Activated T-cell treated with anti-CD3 and anti-CD28 coated beads for 48 hours (primary cell): Measurements from ENCODE around the gene CCDC122.

Source experiments
- DNase-seq: peaks from one replicate; pipeline ENCODE4 v3.0.0-alpha.2; 2020; ENCODE audit warnings: low read depth

The CCDC122 gene

DNA sequence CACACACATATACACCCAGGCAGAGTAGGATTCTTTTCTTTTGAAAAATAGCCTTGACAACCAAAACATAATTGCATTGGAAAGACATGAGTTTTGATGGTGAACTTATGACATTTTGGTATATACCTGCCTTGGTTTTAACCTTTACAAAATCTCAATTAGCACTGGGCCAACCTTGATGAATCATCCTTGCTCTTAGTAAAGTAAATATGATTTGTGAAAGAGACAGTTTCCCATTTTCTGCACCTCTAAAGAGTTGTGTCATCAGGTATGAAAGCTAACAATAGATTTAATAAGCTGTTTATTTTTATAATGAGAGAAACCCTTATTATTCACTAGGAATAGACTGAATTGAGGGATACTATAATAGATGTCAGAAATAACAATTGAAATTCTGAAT, 77.0 kb downstream of the CCDC122 start:
- DNase-seq = no peak

DNA sequence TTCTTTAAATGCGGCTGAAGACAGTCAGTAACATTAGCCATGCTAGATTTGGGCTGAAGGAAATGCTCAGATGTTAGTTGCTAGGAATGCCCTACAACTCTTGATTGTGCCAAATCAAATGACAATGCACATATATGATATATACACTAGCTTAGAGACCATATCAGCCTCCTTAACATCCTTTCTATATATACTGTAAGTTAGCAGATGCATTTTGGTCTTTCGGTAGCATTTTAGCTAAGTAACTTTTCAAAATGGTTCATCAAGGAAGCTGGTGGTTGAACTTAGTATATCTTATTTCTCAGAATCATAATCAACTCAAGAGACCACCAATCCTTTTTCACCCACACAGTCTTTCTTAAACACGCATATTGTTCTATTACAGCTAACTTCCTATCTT, 78.7 kb downstream of the CCDC122 start:
- no peak for DNase-seq

DNA sequence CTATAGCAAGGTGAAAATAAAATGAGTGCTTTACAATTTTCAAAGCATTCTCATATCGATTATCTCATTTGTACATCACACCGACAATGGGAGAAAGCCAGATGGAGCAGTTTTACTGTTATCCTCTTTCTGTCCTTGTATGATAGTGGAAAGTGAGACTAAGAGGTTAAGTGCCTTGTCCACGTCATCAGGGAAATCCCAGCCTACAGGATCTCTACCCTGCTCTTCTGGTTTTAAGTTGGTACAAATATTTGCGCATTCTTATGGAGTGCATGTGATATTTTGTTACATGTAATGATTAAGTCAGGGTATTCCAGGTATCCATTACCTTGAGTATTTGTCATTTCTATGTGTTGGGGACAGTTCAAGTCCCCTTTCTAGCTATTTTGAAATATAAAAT, 80.3 kb downstream of the CCDC122 start:
- DNase-seq = no peak

DNA sequence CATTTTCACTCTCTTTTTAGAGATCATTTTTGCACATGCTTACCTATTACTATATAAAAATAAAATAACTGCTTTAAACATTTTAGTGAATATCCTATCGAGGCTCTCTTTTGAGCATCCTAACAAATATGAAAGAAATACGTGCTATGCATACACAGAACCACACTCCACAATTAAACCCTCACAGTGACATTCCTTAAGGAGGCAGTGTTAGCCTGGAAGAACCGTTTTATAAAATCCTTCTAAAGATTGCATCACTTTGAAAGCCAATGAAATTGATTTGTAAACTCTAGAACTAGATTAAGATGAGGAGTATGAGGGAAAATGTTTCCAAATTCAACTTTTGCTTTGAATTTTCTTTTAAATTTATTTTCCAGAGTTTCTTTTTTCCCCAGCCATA, 81.7 kb downstream of the CCDC122 start:
- no peak for DNase-seq

DNA sequence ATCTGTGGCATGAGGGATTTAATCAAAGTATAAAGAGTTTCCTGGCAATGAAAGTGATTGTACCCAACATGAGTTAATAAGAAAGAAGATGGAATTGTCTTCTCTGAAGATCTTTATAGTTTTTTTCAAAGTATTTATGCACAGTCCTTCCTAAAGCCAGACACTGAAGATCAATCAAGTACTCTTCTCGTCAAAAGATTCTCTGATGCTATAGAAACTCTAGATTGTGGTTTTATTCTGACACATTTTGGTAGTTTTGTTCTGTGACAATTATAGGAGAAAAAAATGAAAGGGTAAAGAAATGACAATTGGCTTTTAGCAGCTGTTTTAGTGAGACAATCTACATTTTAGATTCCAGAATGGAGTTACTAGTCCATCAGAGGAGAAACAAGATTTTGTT, 82.4 kb downstream of the CCDC122 start:
- no peak for DNase-seq

DNA sequence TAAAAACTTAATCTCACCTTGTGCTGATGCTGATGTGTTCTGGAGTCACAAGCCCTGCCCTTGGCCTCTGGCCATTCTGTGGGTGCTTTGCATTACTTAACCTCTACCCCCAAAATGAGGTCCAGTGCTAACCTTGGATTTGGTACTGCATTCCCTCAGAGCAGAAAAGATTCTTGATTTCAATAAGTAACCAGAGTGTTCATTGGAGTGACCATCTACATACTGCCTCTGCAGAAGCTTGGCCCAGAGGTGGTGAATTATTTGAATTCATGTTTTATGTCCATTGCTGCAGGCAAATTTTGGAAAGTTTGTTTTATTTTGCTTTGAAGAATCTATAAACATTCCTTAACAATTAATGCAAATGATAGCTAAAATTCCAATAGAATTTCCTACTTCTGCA, 85.1 kb downstream of the CCDC122 start:
- no peak for DNase-seq

DNA sequence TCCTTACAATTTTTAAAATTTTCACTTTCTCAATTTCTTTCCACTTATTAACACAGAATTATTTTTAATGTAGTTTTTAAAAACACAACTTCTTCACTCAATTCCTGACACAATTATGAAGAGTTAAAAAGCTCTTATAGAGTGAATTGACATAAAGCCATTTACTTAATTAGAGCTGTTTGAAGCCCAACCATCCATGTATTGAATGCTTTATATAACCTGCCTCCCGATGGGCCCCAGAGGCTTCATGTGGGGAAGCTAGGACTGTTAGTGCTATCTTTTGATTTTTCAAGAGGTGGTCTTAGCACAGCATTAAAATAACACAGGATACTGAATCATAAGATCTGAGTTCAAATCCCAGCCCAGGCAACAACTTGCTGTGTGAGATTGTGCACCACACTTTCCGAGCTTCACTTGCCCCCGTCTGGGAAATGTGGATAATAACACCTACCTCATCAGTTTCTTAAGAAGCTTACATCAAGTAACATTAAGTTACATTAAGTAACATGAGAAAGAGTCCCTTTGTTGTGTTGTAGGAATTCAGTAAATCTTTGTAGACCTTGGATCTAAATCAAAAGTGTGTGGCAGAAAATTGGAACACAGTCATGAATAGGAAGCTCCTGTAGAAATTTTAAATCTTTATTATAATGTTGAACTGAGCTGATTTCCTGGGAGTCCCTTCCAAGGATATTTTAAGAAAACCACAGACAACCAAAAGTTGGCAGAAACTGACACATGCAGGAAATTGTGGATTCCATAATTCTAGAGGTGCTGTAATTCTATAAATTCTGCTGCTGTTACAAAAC, 87.3 kb downstream of the CCDC122 start:
- DNase-seq = no peak

DNA sequence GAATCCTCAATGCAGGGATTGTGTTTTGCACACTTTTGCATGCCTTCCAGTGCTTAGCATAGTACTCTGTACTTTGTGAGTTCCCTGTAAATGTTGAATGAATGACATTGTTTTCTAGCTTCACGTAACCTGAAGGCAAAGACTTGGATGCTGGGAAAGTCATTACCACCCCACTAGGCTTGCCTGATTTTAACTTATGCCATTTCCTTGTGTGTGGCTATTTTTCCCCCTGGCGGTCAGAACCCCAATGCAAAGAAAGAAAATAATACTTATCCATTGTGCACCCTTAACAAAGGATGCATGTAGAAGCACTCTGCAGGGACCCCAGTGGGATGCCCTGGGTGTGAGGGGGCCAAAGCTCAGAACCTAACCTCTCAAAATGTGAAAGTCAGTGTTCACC, 91.5 kb downstream of the CCDC122 start:
- no peak for DNase-seq

DNA sequence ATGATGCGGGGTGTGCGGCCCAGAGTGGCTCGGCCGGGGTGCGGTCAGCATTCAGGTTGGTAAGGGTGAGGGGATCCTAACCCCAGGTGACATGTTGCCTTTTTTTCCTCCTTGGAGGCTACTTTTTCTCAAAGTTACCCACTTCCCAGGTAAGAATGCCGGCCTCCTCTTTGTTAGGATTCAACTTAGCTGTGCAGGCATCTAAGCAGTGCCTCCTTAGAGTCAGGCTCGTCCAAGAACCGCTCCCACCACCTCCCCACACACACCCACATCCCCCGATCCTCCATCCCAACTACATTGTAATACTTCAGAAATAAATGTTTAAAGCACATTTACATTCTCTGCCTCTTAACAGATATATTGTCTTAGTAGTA, 92.0 kb downstream of the CCDC122 start:
- DNase-seq = no peak

DNA sequence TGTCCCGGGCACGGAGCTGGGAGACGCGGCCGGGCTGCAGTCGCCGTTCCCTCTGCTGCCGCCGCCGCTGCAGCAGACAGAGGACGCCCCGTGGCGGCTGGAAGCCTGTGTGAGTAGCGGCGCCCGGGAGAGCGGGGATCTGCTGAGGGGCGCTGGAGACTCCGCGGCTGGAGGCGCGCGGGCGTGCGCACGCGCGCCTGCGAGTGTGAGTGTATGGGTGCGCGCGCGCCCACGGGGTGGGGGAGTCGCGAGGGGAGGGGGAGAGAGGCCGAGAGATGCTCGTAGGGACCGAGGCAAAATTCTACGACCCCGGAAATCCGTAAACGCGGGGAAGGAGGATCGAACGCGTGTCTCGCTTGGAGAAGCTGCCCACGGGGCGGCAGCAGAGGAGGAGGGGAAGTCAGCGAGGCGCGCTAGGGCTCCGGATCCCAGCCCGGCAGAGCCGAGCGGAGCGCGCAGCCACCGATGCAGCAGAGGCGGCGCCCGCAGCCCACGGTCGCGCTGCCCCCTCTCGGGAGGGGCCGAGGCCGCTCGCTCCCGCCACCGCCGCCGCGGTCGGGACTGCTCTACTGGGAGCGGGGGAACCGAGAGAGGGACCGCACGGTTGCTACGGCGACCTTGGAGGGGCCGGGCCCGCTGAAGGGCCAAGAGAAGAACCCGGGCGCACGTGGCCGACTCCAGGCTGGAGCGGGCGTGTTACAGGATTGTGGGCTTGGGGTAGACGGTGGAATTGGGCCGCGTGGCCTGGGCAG, 92.6 kb downstream of the CCDC122 start, which contains the start of gene ENOX1:
TSS of gene ENOX1 (minus strand) at position 207 of the 752 bp plus-strand sequence.
- DNase-seq = peak; percentile 29

DNA sequence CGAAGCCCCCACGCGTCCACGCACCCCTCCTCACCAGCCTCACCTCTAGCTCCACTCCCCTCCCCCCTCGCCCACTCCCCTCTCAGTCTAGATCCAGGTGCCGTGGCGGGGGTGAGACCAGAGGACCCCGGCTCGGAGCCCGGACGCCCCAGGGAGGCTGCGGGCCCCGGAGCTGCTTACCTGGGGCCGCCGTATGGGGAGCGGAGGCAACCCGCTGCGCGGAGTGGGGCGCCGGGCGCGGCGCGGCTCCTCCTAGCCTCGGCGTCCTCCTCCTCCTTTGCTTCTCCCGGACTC, 93.1 kb downstream of the CCDC122 start:
- DNase-seq = no peak
